GM19023 (cell line): Measurements from ENCODE around the gene SEMA3E.

Source experiments
- ATAC-seq: cut with Tn5 transposase; IDR thresholded peaks from one replicate; pipeline ENCODE4 v1.9.1; 2021; ENCODE audit warnings: mild to moderate bottlenecking, moderate library complexity; ENCODE audit not compliant: unreplicated experiment

Gene SEMA3E

DNA sequence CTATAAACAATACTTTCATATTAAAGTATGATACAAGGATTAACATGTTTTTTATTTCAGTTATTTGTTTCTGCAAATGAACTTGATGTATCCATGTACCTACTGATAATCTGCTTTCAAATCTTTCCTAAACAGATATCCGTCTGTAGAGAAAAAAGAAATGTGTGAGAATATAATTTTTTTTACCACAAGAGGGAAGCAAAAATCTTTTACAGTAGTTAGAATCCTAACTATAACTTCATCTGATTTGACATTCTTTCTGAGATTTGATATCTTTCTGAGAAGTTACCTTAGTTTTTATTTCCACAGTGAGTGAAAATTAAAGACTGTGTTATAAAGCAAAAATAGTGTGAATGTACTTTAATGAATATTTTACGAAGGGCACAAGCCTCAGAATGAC is 282.3 kb downstream of the SEMA3E start:
- ATAC-seq: no peak

DNA sequence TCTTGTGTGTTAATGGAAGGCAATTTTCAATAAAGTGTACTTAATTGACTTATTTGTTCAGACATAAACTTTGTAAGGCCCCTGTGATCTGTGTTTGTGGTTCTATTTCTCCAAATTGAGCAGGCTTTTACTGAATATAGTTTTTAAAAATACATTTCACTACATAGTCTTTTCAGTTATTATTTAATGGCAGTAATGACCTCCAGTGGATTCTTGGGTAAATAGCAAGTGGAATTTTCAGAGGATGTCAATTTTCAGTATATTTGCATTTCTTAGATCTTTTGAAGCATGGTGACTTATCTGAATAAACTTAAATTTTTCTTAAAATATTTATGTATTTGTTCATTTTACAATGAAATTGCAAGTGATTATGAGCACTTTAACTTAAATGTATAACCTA is 283.2 kb downstream of the SEMA3E start:
- ATAC-seq: no peak

DNA sequence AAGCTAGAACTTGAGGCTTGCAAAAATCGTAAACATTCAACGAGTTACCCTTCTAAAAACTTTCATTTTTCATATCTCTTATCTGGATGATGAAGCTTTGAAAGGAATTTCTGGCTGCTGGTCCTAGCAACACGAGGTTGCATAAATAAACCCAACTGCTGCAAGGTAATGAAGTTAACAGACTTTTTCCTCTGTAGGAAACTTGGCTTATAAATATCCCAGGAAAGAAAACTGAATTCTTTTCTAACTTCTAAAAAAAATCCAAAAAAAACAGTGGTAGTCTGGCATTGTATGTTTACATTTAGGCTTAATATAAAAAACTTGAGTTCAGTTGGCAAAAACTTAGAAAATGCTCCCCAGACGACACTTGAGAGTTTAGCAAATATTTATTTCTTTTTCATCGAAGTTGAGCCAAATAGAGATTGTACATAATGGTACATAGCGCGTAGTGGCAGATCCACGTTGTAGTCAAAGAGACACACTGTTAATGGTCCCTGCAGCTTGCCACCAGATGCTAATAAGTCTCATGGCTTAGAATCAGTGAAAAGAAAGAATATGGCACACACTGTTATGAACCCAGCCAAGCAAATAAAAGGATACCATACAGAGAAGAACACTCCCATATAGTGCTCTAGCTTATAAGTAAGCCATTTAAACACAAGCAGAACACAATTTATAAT is 285.9 kb downstream of the SEMA3E start:
- no peak for ATAC-seq

DNA sequence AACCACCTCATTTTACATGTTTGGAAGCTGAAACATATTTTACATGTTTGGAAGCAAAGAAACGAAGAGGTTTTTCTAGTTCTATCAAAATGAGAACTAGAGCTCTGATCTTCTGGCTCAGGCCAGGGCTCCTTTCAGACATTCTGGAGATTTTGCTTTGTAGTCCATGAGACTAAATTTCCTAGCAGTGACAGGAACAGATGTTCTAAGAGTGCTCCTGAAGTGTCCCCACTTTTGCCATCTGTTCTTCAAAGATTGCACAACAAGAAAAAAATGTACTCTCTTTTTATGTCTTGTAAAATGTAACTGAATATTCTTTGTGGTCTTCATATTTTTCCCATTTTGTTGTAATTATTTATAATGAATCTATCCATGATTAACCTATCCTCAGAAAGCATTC is 289.8 kb downstream of the SEMA3E start:
- no peak for ATAC-seq

DNA sequence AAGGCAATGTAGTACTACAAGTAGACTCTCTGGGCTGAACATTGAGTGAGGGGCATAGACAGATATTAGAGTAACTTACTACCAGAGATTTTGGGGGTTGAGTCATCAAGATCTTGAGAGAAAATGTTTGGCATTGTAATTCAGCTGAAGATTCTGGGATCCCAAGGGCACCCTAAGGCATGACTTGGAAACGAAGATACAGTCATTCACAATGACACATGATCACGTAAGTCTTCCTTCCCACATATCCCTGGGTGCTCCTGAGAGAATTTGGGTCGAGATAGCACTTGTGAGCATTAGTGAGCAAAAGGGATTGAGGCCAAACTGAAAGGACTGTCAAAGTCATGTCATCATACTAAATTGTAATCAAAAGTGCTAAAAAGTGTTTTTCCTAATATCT is 293.8 kb downstream of the SEMA3E start:
- ATAC-seq: no peak

- no peak for ATAC-seq
Measured at GRCh38 chr7:83347945-83348444, 300.9 kb downstream of the SEMA3E start.

DNA sequence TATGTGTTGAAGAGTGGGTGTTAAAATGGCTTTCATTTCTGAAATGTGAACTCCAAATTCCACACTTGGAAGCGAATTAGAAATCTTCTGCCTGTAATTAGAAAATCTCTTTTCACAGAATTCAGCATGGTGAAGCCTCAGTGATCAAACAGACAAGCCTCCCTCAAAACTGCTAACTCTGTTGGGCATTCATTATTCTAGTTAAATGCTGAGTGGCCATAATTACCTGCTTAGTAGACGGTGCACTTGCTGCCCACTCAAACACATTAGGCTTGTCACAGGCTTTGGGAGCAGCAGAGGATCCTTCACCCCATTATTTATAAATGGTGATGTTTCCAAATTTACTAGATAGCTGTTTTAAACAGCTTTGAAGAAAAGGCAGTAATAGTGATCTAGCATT is 309.0 kb downstream of the SEMA3E start:
- ATAC-seq: no peak

DNA sequence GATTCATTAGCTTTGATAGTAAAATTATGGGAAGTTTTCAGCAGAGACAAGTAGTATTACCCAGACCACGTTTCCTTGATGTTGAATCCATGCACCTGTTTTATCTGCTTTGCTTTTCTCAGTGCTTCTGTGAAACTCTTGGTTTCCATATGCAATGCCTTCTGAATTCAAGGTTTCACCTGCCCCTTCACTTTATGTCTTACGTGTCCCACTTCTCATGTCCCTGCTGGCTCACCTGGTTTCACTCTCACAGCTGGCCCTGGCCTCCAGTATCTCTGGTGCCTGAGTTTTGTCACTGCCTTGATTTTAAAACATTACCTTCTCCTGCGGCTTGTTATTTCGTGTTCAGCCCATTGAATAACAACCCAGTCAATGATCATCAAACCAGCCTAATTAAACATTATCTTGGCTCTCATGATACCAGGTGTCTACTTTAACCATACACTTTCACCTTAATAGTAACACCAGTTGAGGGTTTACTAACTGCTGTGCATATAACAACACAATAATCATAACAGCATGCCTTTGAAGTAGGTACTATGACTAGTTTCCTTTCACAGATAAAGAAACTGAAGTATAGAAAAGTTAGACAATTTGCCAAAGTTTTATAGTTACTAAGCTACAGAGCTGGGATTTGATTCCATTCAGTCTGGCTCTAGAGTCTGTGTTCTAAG is 310.5 kb downstream of the SEMA3E start:
- no peak for ATAC-seq

DNA sequence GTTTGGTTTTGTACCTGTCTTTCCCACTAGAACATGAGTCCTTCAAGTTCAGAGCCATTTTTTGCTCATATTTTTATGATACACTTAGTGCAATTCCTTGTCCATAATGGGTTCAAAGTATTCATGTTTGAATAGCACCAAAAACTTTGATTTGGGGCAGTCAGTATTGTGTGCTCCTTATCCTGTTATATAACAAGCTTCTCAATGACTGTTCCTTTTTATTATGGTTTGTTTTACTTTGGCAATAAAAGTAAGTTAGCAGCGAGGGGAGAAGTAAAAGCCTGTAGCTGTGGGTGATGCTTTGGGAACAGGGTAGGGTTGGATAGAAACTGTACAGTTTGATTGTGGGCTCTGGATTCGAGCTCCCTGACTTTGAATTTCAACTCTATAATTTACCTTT is 311.9 kb downstream of the SEMA3E start:
- ATAC-seq: no peak

- ATAC-seq: no peak
Measured at GRCh38 chr7:83326223-83326622, 322.7 kb downstream of the SEMA3E start.

- no peak for ATAC-seq
Measured at GRCh38 chr7:83325083-83325482, 323.9 kb downstream of the SEMA3E start.

DNA sequence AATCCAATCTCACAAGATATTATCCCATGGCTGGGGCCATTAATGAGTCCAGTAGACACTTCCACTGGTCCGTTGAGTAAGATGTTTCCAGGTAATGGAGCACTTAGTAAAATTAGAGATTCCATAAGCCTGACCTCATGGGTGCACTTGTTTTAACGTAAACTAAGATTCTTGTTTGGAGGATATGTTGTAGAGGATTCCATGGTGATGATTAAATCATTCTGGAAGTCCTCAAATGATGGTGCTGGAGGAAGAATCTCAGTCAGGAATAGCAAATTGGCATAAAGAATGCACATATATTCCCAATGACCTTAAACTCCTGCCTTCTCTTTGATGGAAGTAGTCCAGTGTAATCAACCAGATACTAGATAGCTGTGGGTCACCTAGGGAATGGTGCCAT is 324.3 kb downstream of the SEMA3E start:
- no peak for ATAC-seq

DNA sequence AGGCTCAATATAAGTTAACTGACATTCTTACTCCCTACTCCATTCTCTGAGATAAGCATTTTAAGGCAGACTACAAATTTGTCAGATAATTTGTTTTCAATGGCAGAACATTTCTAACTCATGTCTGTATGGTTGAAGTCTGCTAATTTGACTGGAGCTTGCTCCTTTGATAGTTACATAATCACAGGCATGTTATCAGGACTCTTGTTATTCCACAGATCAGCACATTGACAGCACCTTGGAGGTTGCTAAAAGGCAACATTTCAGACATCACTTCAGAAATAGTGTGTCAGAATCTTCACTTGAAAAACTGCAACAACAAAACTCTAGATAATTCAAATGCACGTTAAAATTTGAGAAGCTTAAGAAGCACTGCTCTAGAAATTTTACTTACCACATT is 327.9 kb downstream of the SEMA3E start:
- ATAC-seq: no peak

GRCh38 chr7:83313931-83314330 is 335.0 kb downstream of the SEMA3E start:
- no peak for ATAC-seq
